AG04449 (cell line): Measurements from ENCODE around the gene ARMC9.
"Not testable (repeated sequence)": the region's sequence is repeated elsewhere in the genome, so short reads cannot be mapped to it uniquely, and the experiment has no call there.

Experiments
- CTCF ChIA-PET: fragments of 350-600 bp; formaldehyde crosslinking; extraction: SDS; loops from one replicate; lab custom pipeline; 2021; ENCODE audit warnings: antibody characterized with exemption; lab: Yijun Ruan, JAX
- POLR2A ChIA-PET: fragments of 400-600, 350-600 bp; formaldehyde crosslinking; extraction: SDS; loops from one replicate; lab custom pipeline; 2020; ENCODE audit warnings: antibody characterized with exemption, inconsistent platforms; lab: Yijun Ruan, JAX
- DNase-seq: peaks from one replicate; pipeline ENCODE4 v3.0.0-alpha.2; 2010; ENCODE audit warnings: low read depth, low spot score
- H3K4me3 ChIP-seq: 2 replicates; pipeline ENCODE4 v1.5.1; 2011; ENCODE audit warnings: low read depth, mild to moderate bottlenecking, control low read depth, low read length
- CTCF ChIP-seq: IDR thresholded peaks from one replicate; pipeline ENCODE4 v1.5.1; 2011; ENCODE audit warnings: mild to moderate bottlenecking, moderate library complexity, low read length, control low read depth, inconsistent platforms; ENCODE audit not compliant: insufficient read depth; ENCODE audit errors: missing control alignments

Gene ARMC9

GRCh38 chr2:231404183-231404578, 205.8 kb downstream of the ARMC9 start:
- CTCF ChIA-PET = interaction anchor here (1.1 to 14.8 kb wide), 8 partner anchors 7 to 300 kb away, joined by 3 to 218 read pairs (median 6); partner anchors contain the start of gene B3GNT7
- POLR2A ChIA-PET, H3K4me3 ChIP-seq, DNase-seq: not testable (repeated sequence)

- POLR2A ChIA-PET, H3K4me3 ChIP-seq, DNase-seq: not testable (repeated sequence)
- CTCF ChIA-PET = interaction anchor here (0.7 to 14.8 kb wide), 24 partner anchors 9 to 418 kb away, joined by 3 to 218 read pairs (median 4); partner anchors contain the start of gene B3GNT7
Observed at GRCh38 chr2:231405601-231406367, 207.4 kb downstream of the ARMC9 start.

DNA sequence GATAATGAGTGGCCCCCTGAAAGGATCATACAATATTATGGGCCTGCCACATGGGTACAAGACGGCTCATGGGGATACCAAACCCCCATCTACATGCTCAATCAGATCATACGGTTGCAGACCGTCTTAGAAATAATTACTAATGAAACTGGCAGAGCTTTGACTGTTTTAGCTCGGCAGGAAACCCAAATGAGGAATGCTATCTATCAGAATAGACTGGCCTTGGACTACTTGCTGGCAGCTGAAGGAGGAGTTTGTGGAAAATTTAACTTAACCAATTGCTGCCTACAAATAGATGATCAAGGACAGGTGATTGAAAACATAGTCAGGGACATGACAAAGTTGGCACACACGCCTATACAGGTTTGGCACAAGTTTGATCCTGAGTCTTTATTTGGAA, 209.3 kb downstream of the ARMC9 start:
- CTCF ChIA-PET = interaction anchor here (0.6 to 14.8 kb wide), 10 partner anchors 9 to 181 kb away, joined by 3 to 218 read pairs (median 6); partner anchors contain the start of gene B3GNT7
- DNase-seq, H3K4me3 ChIP-seq, POLR2A ChIA-PET: not testable (repeated sequence)

DNA sequence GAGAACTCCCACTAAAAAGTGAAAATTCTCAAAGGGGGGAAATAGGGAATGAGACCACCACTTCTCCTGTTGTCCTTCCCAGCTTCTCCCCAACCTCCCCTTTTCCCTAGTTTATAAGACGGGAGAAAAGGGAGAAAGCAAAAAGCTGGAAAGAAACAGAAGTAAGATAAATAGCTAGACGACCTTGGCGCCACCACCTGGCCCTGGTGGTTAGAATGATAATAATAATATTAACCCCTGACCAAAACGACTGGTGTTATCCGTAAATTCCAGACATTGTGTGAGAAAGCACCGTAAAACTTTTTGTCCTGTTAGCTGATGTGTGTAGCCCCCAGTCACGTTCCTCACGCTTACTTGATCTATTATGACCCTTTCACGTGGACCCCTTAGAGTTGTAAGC, 209.9 kb downstream of the ARMC9 start:
- H3K4me3 ChIP-seq, POLR2A ChIA-PET, DNase-seq: not testable (repeated sequence)
- CTCF ChIA-PET = interaction anchor here (1.9 to 14.8 kb wide), 3 partner anchors 9 to 182 kb away, joined by 8 to 218 read pairs (median 206); no protein-coding TSS in a partner anchor

- ChIA-PET CTCF (interaction anchor here (0.7 to 14.8 kb wide), 5 partner anchors 9 to 307 kb away, joined by 3 to 218 read pairs (median 57); no protein-coding TSS in a partner anchor), POLR2A (no interaction called here)
- TF ChIP-seq CTCF = no peak
- no peak overlapping the region for H3K4me3 ChIP-seq
- DNase-seq = no peak
Observed at GRCh38 chr2:231409776-231410175, 211.3 kb downstream of the ARMC9 start.

DNA sequence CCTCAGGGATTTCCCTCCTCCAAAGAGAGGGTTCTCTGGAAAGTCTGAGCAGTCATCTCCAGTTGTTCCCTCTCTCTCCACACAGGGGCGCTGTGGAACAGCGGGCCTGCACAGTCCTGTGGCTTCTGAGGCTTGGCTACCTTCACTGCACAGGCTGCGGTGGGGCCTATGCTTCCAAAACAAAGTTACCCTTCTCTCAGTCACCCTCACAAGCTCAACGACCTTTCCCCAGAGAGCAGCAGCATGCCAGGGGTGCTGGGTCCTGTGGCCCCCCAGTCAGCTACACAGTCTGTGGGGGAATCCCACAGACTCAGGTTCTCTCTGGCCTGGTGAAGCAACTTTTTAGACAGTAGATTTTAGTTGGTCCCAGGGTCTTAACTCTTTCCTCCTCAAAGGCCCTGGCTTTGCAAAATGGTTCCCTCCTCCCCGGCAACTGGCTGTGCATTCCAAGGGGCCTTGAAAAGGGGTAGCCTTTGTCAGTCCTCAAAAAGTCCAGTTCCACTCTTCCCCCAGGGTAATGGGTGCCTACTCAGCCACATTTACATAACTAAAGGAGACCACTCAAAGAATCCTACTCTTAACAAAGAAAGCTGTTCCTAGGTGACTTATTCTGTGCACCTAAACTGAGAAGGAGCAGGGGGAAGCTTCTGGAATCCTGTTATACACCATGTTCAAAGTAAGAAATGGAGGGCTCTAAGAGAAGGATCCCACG, 212.0 kb downstream of the ARMC9 start:
- ChIA-PET POLR2A (interaction anchor here (0.6 kb wide), 1 partner anchor 113 kb away, joined by 3 read pairs; no protein-coding TSS in a partner anchor), CTCF (interaction anchor here (1.0 to 14.8 kb wide), 10 partner anchors 9 to 308 kb away, joined by 3 to 218 read pairs (median 22); no protein-coding TSS in a partner anchor)
- TF ChIP-seq CTCF = peak; percentile 26
- no peak overlapping the region for H3K4me3 ChIP-seq
- DNase-seq = no peak

- no peak for TF ChIP-seq CTCF
- POLR2A ChIA-PET = interaction anchor here (0.5 kb wide), 1 partner anchor 27 kb away, joined by 3 read pairs; no protein-coding TSS in a partner anchor
- DNase-seq = no peak
- H3K4me3 ChIP-seq = no peak overlapping the region
- CTCF ChIA-PET = interaction anchor here (0.7 to 14.8 kb wide), 20 partner anchors 9 to 309 kb away, joined by 3 to 218 read pairs (median 10); no protein-coding TSS in a partner anchor
Observed at GRCh38 chr2:231411237-231411636, 212.8 kb downstream of the ARMC9 start.
